Subcutaneous abdominal adipose tissue (tissue), 5 donors: Measurements from ENCODE around the gene ACTL8.
"Not testable (repeated sequence)": the region's sequence is repeated elsewhere in the genome, so short reads cannot be mapped to it uniquely, and the experiment has no call there.

Experiments used
- H3K27ac ChIP-seq: one replicate; pipeline ENCODE4 v1.7.0; 2013; ENCODE audit warnings: low read depth, mild to moderate bottlenecking, inconsistent platforms, low read length, moderate library complexity
- H3K27me3 ChIP-seq, 5 donors: one replicate each; pipeline ENCODE4 v1.7.0; 2013; ENCODE audit warnings: low read length in 5 of 5, inconsistent platforms in 1 of 5; ENCODE audit not compliant: control insufficient read depth in 5 of 5, insufficient read depth in 4 of 5
- H3K36me3 ChIP-seq, 5 donors: one replicate each; pipeline ENCODE4 v1.7.0; 2013; ENCODE audit warnings: low read length in 5 of 5; ENCODE audit not compliant: control insufficient read depth in 5 of 5, insufficient read depth in 5 of 5
- H3K4me1 ChIP-seq, 5 donors: one replicate each; pipeline ENCODE4 v1.7.0; 2013; ENCODE audit warnings: low read length in 5 of 5, mild to moderate bottlenecking in 3 of 5, moderate library complexity in 1 of 5; ENCODE audit not compliant: control insufficient read depth in 5 of 5, insufficient read depth in 5 of 5
- H3K4me3 ChIP-seq, 5 donors: one replicate each; pipeline ENCODE4 v1.7.0; 2013; ENCODE audit warnings: low read length in 5 of 5, low read depth in 1 of 5
- H3K9ac ChIP-seq, 5 donors: one replicate each; pipeline ENCODE4 v1.7.0; 2013; ENCODE audit warnings: low read length in 5 of 5, mild to moderate bottlenecking in 4 of 5, moderate library complexity in 3 of 5
- H3K9me3 ChIP-seq, 5 donors: one replicate each; pipeline ENCODE4 v1.7.0; 2013; ENCODE audit warnings: low read length in 5 of 5; ENCODE audit not compliant: control insufficient read depth in 5 of 5
- donor health status: healthy.
- donor health status: healthy.
- donor health status: healthy.
- donor health status: healthy.
- donor health status: healthy.

The ACTL8 gene

GRCh38 chr1:17744666-17745478 is 10.3 kb upstream of the ACTL8 start:
- H3K9me3 ChIP-seq, result no peaks in the 10 kb centered on the region
- H3K9ac ChIP-seq, result no peak overlapping the region
- no peaks in the 10 kb centered on the region for H3K36me3 ChIP-seq
- peaks cover 7 to 22% (median 9%) of the 10 kb centered on the region in 5 donors for H3K27me3 ChIP-seq
- no peak overlapping the region for H3K4me3 ChIP-seq
- H3K27ac ChIP-seq, result no peak overlapping the region
- peaks cover 0 to 23% (median 5%) of the 10 kb centered on the region in 5 donors for H3K4me1 ChIP-seq

DNA sequence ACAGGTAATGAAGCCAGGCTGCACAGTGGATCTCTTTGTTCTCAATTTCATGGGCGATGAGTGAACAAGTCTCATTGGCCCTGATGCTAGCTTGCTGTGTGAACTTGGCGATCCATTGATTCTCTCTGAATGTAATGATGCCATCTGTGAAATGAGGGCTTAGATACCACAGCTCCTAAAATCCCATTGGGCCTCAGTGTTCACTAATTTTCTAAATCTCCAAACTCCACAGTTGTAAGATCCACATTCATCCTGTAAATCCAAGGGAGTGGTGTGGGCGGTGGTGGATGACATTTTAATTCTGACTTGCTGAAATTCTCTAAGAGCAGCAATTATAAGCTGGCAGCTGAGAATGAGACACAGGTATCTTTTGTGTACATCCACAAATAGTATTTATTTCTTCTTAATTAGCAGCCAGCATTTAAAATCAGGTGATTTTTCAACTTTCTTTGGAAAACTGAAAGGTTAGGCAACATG is 9.6 kb upstream of the ACTL8 start:
- H3K4me1 ChIP-seq, result peaks cover 0 to 23% (median 5%) of the 10 kb centered on the region in 5 donors

DNA sequence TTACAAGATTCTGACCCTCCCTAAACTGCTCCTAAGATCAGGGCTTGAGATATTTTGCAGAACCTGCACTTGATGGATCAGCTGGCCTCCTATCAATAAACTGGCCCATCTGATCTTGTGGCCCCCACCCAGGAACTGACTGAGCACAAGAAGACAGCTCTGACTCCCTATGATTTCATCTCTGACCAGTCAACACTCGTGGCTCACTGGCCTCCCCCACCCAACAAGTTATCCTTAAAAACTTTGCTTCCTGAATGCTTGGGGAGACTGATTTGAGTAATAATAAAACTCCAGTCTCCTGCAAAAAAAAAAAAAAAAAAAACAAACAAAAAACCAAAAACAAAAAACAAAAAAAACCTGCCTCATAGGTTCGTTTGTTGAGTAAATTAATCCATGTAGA is 8.9 kb upstream of the ACTL8 start:
- H3K4me1 ChIP-seq, result peaks cover 0 to 20% (median 5%) of the 10 kb centered on the region in 5 donors
- H3K9ac ChIP-seq, H3K4me3 ChIP-seq, H3K27ac ChIP-seq, H3K36me3 ChIP-seq, H3K9me3 ChIP-seq: not testable (repeated sequence)
- H3K27me3 ChIP-seq, result peaks cover under 1 to 12% (median 4%) of the 10 kb centered on the region in 5 donors

More for the DNA sequence above, 9.6 kb upstream of the ACTL8 start:
- no peaks in the 10 kb centered on the region for H3K9me3 ChIP-seq
- no peak overlapping the region for H3K9ac ChIP-seq
- no peak overlapping the region for H3K4me3 ChIP-seq
- no peak overlapping the region for H3K27ac ChIP-seq
- peaks cover 5 to 19% (median 10%) of the 10 kb centered on the region in 5 donors for H3K27me3 ChIP-seq
- no peaks in the 10 kb centered on the region for H3K36me3 ChIP-seq

GRCh38 chr1:17746920-17747319 is 8.2 kb upstream of the ACTL8 start:
- H3K27ac ChIP-seq, result no peak overlapping the region
- peaks cover 0 to 7% (median under 1%) of the 10 kb centered on the region in 5 donors for H3K27me3 ChIP-seq
- no peak overlapping the region for H3K4me3 ChIP-seq
- H3K9me3 ChIP-seq, result no peaks in the 10 kb centered on the region
- no peaks in the 10 kb centered on the region for H3K36me3 ChIP-seq
- no peak overlapping the region for H3K9ac ChIP-seq
- H3K4me1 ChIP-seq, result peaks cover 0 to 13% (median 5%) of the 10 kb centered on the region in 5 donors

DNA sequence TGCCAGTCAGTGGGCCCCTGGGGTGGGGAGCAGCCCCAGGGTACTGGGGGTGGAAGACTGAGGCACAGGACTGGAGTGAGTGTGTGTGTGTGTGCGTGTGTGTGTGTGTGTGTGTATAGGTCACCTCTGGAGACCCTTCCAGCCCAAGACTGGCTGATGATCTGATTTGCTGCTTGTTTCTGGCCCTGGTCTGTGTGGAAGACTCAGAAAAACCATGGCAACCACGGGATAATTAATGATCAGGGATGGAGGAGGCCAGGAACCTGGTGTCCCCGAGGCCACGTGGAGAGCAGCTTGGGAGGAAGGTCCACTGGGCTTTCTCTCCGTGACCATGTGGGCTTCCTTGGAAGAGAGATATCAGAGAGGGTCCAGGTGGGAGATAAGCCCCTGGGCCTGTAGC is 4.8 kb upstream of the ACTL8 start:
- Histone ChIP-seq H3K4me1 (no peaks in the 10 kb centered on the region), H3K36me3 (no peaks in the 10 kb centered on the region), H3K4me3 (no peak overlapping the region), H3K27me3 (peaks cover 0 to 5% (median 0%) of the 10 kb centered on the region in 5 donors), H3K27ac (no peak overlapping the region), H3K9me3 (peaks cover 6 to 14% (median 12%) of the 10 kb centered on the region in 5 donors), H3K9ac (no peak overlapping the region)

- Histone ChIP-seq H3K4me3 (no peak overlapping the region), H3K36me3 (no peaks in the 10 kb centered on the region), H3K9me3 (peaks cover 9 to 28% (median 28%) of the 10 kb centered on the region in 5 donors), H3K9ac (no peak overlapping the region), H3K27ac (no peak overlapping the region), H3K27me3 (peaks cover 0 to 5% (median 0%) of the 10 kb centered on the region in 5 donors), H3K4me1 (no peaks in the 10 kb centered on the region)
Observed at GRCh38 chr1:17752356-17752755, 2.8 kb upstream of the ACTL8 start.

DNA sequence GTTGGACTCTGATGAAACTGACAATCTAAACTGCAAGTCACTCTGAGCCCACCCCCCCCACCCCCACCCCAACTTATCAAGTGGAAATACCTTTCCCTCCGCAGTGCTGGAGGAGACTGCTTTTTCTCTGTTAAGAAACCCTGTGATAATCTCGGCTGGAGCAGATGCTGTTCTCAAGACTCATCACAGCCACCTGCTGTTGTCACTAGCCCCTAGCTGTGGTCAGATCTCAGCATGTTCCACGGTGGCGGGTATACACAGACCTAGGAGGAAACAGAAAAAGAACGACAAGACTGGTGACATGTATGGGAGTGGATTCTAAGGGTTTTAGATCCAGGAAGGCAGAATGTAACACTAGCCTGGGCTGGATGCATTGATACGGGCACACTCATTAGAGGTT is 2.3 kb downstream of the ACTL8 start:
- Histone ChIP-seq H3K9me3 (peaks cover 28 to 69% (median 63%) of the 10 kb centered on the region in 5 donors), H3K4me1 (no peaks in the 10 kb centered on the region), H3K4me3 (no peak overlapping the region), H3K36me3 (no peaks in the 10 kb centered on the region), H3K27me3 (peaks cover 0 to 3% (median 0%) of the 10 kb centered on the region in 5 donors), H3K27ac (no peak overlapping the region), H3K9ac (no peak overlapping the region)

DNA sequence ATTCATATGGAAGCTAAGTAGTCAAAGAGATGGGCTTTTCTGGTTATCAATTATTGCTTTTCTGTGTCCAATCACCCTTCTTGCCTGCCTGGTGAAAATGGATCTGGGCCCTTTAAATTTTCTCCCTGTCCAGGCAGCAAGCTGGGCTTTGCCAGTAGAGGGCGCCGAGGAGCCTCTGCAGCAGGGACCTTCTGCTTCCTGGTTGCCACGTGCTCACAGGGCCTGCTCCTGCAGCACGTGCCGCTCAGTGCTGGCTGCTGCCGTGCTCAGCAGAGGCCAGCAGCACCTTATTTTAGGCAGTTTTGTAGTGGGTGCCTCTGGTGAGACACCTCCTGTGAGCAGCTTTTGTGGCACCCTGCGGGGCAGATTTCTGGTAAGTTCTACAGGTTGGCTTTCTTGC is 4.0 kb downstream of the ACTL8 start:
- peak overlapping the region in 4 of 5 donors; percentile 17 to 52 (median 39) for H3K4me3 ChIP-seq
- peaks cover 28 to 69% (median 61%) of the 10 kb centered on the region in 5 donors for H3K9me3 ChIP-seq
- H3K9ac ChIP-seq, result no peak overlapping the region
- no peak overlapping the region for H3K27ac ChIP-seq
- H3K4me1 ChIP-seq, result no peaks in the 10 kb centered on the region
- no peaks in the 10 kb centered on the region for H3K36me3 ChIP-seq
- peaks cover 0 to 13% (median 10%) of the 10 kb centered on the region in 5 donors for H3K27me3 ChIP-seq

DNA sequence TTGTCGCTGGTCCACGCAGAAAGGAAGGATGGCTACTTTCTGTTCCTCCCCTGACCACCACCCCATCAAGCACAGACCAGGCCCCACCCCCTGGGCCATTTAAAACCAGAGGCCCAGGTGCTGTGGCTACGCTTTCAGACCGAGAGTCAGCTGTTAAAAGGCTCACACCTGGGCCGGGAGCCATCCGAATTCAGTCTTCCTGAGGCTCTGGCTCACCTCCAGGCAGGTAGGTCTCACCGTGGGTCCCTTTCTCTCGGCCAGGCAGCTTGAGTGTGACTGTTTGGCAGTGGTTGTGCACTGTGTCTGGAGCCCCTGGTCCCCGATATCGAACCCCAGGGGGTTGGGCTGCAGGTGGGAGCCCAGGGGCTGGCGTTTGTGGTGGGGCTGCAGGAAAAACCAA is 7.2 kb downstream of the ACTL8 start:
- Histone ChIP-seq H3K9me3 (peaks cover 19 to 41% (median 35%) of the 10 kb centered on the region in 5 donors), H3K27ac (no peak overlapping the region), H3K9ac (no peak overlapping the region), H3K27me3 (peaks cover 4 to 30% (median 22%) of the 10 kb centered on the region in 5 donors), H3K4me1 (no peaks in the 10 kb centered on the region), H3K4me3 (no peak overlapping the region), H3K36me3 (no peaks in the 10 kb centered on the region)

DNA sequence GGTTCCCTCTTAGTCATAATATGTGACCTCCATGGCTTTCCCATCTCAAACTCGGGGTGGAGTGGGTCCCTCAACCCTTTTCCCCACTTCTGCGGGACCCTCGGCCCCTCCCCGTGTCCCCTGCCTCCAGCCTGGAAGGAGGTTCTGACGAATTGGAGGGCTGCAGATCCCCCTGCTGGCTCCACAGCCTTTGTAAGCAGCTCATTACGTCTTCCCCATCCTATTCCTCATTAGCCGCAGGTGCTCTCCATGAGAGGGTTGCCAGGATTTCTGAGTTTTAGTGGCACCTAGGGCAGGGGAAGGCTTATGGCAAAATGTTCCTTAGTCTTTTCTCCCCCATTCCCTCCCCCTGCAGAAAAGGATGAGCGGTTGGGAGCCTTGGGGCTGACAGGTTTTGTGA is 8.3 kb downstream of the ACTL8 start:
- Histone ChIP-seq H3K27me3 (peaks cover 4 to 30% (median 24%) of the 10 kb centered on the region in 5 donors), H3K9ac (no peak overlapping the region), H3K36me3 (no peaks in the 10 kb centered on the region), H3K27ac (no peak overlapping the region), H3K4me3 (no peak overlapping the region), H3K9me3 (peaks cover 16 to 30% (median 25%) of the 10 kb centered on the region in 5 donors), H3K4me1 (peaks cover 0 to under 1% (median 0%) of the 10 kb centered on the region in 5 donors)
